Right lobe of liver (tissue), 4 donors: ENCODE results near the gene CBLC.

Source experiments
- POLR2A ChIP-seq: fragments of 450-650 bp; IDR thresholded peaks from one replicate; pipeline ENCODE4 v1.6.1; 2017; ENCODE audit warnings: antibody characterized with exemption, mild to moderate bottlenecking
- TF ChIP-seq, protein P1 (sequence below), 4 donors: fragments of 200-600 bp in 3 of 4; fragments of 450-650 bp in 1 of 4; IDR thresholded peaks; one replicate each; pipeline versions ENCODE4 v1.5.1 to v1.8.0; 2016 to 2022; ENCODE audit warnings: antibody characterized with exemption in 4 of 4, mild to moderate bottlenecking in 2 of 4
- donor health status: DM: no; HTN: no; CAD: no.
- donor health status: DM: no; HTN: no; CAD: no.
- donor health status: DM: no; HTN: yes; CAD: no.

DNA sequence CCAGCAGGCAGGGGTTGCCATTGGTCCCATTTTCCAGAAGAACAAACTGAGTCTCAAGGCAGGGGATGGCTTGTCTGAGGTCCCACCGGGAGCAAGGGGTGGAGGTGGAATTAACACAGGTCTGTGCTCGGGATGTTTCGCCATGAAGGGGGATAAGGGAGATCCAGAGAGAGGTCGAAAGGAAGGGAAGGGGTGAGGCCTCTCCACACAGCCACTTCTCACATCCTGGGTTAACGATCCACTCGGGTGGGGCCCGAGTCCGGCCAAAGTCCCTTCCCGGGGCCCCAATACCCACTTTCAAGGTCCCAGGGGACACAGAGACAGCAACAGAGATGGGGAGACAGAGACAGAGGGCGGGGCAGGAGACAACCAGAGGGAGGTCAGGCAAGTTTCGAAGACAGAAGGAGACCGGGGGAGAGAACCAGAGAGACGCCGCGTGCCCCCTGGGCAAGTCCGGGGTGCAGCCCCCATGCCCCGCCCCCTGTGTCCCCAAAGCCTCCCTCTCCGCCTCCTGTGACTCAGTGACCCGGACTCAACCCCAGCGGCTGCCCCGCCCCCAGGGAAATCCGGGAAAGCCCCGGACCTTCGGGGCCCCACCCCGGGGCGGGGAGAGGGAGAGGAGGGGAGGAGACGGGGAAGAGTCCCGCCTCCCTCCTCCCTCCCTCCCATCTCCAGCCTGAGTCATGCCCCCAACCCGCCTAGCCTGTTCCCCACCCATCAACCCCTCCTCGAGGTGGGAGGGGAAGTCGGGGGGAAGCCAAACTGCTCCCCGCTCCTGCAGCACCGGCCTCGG is 30.5 kb upstream of the CBLC start:
- TF ChIP-seq, protein P1, sequence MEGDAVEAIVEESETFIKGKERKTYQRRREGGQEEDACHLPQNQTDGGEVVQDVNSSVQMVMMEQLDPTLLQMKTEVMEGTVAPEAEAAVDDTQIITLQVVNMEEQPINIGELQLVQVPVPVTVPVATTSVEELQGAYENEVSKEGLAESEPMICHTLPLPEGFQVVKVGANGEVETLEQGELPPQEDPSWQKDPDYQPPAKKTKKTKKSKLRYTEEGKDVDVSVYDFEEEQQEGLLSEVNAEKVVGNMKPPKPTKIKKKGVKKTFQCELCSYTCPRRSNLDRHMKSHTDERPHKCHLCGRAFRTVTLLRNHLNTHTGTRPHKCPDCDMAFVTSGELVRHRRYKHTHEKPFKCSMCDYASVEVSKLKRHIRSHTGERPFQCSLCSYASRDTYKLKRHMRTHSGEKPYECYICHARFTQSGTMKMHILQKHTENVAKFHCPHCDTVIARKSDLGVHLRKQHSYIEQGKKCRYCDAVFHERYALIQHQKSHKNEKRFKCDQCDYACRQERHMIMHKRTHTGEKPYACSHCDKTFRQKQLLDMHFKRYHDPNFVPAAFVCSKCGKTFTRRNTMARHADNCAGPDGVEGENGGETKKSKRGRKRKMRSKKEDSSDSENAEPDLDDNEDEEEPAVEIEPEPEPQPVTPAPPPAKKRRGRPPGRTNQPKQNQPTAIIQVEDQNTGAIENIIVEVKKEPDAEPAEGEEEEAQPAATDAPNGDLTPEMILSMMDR (IDR thresholded peaks at IDR 0.05), result no peak
- peak; percentile 65 for TF ChIP-seq POLR2A
